ENCODE results near the gene HDAC3. TPM values are rescaled to one million over a fixed set of nuclear protein-coding genes. Genes with fewer than 3 reads are reported as not detected.
A peak's percentile ranks its signal among the peaks of the same experiment; 100 is the strongest.
"Not testable (repeated sequence)": the region's sequence is repeated elsewhere in the genome, so short reads cannot be mapped to it uniquely, and the experiment has no call there.

The HDAC3 gene
- polyA plus RNA-seq, 1 experiment: 78.3 TPM

- ChIA-PET CTCF (interaction anchor here (0.8 to 19.3 kb wide), 7 partner anchors 10 to 54 kb away, joined by 3 to 465 read pairs (median 4); partner anchors contain the start of gene RELL2), POLR2A (interaction anchor here (1.5 kb wide), 1 partner anchor 19 kb away, joined by 4 read pairs; the partner anchor contains the start of genes HDAC3 and RELL2)
- H3K27ac ChIP-seq (ENCODE audit: low read depth, low read length): peak overlapping the region; percentile 42
- no peak for TF ChIP-seq CTCF (IDR thresholded peaks at IDR 0.05; ENCODE audit: low read depth, low read length)
- peak overlapping the region; percentile 74 for H3K4me3 ChIP-seq (ENCODE audit: low read depth, low read length)
- DNase-seq (ENCODE audit: low read depth, low spot score): no peak
- H3K9me3 ChIP-seq (ENCODE audit: control insufficient read depth, insufficient read depth, low read length): no peaks in the 10 kb centered on the region; the same call in 1 of the 2 replicates
- H3K27me3 ChIP-seq (ENCODE audit: control insufficient read depth, insufficient read depth, low read length): no peaks in the 10 kb centered on the region
These were observed 19.0 kb downstream of the HDAC3 start for GRCh38 chr5:141617682-141618029.

GRCh38 chr5:141617128-141617527 is 19.5 kb downstream of the HDAC3 start:
- ChIA-PET POLR2A (interaction anchor here (1.5 kb wide), 1 partner anchor 19 kb away, joined by 4 read pairs; the partner anchor contains the start of genes HDAC3 and RELL2), CTCF (interaction anchor here (0.6 to 19.3 kb wide), 8 partner anchors 9 to 187 kb away, joined by 3 to 465 read pairs (median 4); partner anchors contain the start of genes PCDHGA12 and RELL2)
- DNase-seq (ENCODE audit: low read depth, low spot score): no peak
- Histone ChIP-seq H3K27ac (ENCODE audit: low read depth, low read length) (no peak overlapping the region), H3K27me3 (ENCODE audit: control insufficient read depth, insufficient read depth, low read length) (no peaks in the 10 kb centered on the region), H3K4me3 (ENCODE audit: low read depth, low read length) (peak overlapping the region; percentile 74; the same call in 1 of the 2 replicates), H3K9me3 (ENCODE audit: control insufficient read depth, insufficient read depth, low read length) (no peaks in the 10 kb centered on the region; the same call in 1 of the 2 replicates)
- TF ChIP-seq CTCF (IDR thresholded peaks at IDR 0.05; ENCODE audit: low read depth, low read length): no peak

- TF ChIP-seq CTCF (IDR thresholded peaks at IDR 0.05; ENCODE audit: low read depth, low read length): no peak
- ChIA-PET CTCF (interaction anchor here (0.6 to 19.3 kb wide), 6 partner anchors 9 to 186 kb away, joined by 3 to 465 read pairs (median 10); partner anchors contain the start of gene PCDHGA12), POLR2A (interaction anchor here (1.5 kb wide), 1 partner anchor 20 kb away, joined by 4 read pairs; the partner anchor contains the start of genes HDAC3 and RELL2)
- H3K4me3 ChIP-seq (ENCODE audit: low read depth, low read length): no peak overlapping the region
- no peak overlapping the region for H3K27ac ChIP-seq (ENCODE audit: low read depth, low read length)
- no peaks in the 10 kb centered on the region for H3K27me3 ChIP-seq (ENCODE audit: control insufficient read depth, insufficient read depth, low read length)
- H3K9me3 ChIP-seq (ENCODE audit: control insufficient read depth, insufficient read depth, low read length): no peaks in the 10 kb centered on the region; the same call in 1 of the 2 replicates
- DNase-seq (ENCODE audit: low read depth, low spot score): no peak
These were observed 20.5 kb downstream of the HDAC3 start for GRCh38 chr5:141615991-141616720.

- POLR2A ChIA-PET: no interaction called here
- no peak for DNase-seq (ENCODE audit: low read depth, low spot score)
- H3K9me3 ChIP-seq (ENCODE audit: control insufficient read depth, insufficient read depth, low read length): no peaks in the 10 kb centered on the region
- H3K27ac ChIP-seq (ENCODE audit: low read depth, low read length): no peak overlapping the region
- H3K27me3 ChIP-seq (ENCODE audit: control insufficient read depth, insufficient read depth, low read length): no peaks in the 10 kb centered on the region
- CTCF ChIA-PET: interaction anchor here (19.3 kb wide), 1 partner anchor 21 kb away, joined by 465 read pairs; no protein-coding TSS in a partner anchor
- TF ChIP-seq CTCF (IDR thresholded peaks at IDR 0.05; ENCODE audit: low read depth, low read length): no peak
- H3K4me3 ChIP-seq (ENCODE audit: low read depth, low read length): no peak overlapping the region
These were observed 23.3 kb downstream of the HDAC3 start for GRCh38 chr5:141613344-141613743.

- Histone ChIP-seq H3K4me3 (ENCODE audit: low read depth, low read length) (no peak overlapping the region), H3K27ac (ENCODE audit: low read depth, low read length) (no peak overlapping the region), H3K27me3 (ENCODE audit: control insufficient read depth, insufficient read depth, low read length) (no peaks in the 10 kb centered on the region), H3K9me3 (ENCODE audit: control insufficient read depth, insufficient read depth, low read length) (no peaks in the 10 kb centered on the region)
- no peak for DNase-seq (ENCODE audit: low read depth, low spot score)
- ChIA-PET CTCF (interaction anchor here (19.3 kb wide), 1 partner anchor 19 kb away, joined by 465 read pairs; no protein-coding TSS in a partner anchor), POLR2A (no interaction called here)
- no peak for TF ChIP-seq CTCF (IDR thresholded peaks at IDR 0.05; ENCODE audit: low read depth, low read length)
These were observed 25.4 kb downstream of the HDAC3 start for GRCh38 chr5:141611289-141611688.

- H3K27ac ChIP-seq (ENCODE audit: low read depth, low read length); DNase-seq (ENCODE audit: low read depth, low spot score); H3K4me3 ChIP-seq (ENCODE audit: low read depth, low read length); H3K27me3 ChIP-seq (ENCODE audit: control insufficient read depth, insufficient read depth, low read length); POLR2A ChIA-PET; H3K9me3 ChIP-seq (ENCODE audit: control insufficient read depth, insufficient read depth, low read length): not testable (repeated sequence)
- CTCF ChIA-PET: interaction anchor here (1.0 to 19.3 kb wide), 3 partner anchors 8 to 46 kb away, joined by 3 to 465 read pairs (median 65); partner anchors contain the start of gene DIAPH1
These were observed 26.7 kb downstream of the HDAC3 start for GRCh38 chr5:141609921-141610320.
